Measurements from ENCODE around the gene TOX2.

TOX2 gene

DNA sequence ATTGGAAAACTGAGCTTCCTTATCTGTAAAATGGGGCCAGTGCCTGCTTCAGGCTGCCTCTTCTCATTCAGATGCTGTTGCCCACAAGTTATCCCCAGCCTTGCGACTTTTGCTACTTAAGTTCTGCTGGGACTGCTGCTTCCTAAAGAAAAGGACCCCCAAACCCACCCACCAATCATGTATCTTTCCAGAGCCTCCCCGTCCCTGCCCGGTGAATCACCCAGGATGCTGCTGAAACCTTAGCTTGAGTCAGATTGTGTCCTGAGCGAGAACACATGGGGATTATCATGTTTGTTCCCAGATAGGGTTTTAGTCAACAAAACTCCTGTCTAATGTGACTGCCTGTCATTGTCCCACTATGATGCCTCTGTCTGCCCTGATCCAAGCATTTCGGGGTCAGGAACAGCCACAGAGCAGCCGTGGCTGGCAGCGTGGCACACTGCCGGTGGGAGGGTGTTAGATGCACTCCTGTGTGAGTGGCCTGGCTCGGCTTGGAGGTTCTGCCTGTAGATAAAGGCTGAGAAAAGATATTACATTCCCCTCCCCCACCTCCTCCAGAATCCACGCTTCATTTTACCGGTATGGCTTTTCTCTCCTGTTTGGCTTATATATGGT, 79.9 kb downstream of the TOX2 start:
- no peak for DNase-seq (ENCODE audit: extremely low spot score)
- ChIA-PET POLR2A (interaction anchor here (1.0 kb wide), 1 partner anchor 8 kb away, joined by 3 read pairs; no protein-coding TSS in a partner anchor), CTCF (interaction anchor here (0.6 to 0.9 kb wide), 3 partner anchors 10 to 586 kb away, joined by 3 read pairs; no protein-coding TSS in a partner anchor)

GRCh38 chr20:43995645-43996044, 81.0 kb downstream of the TOX2 start:
- CTCF ChIA-PET = interaction anchor here (1.0 kb wide), 1 partner anchor 12 kb away, joined by 6 read pairs; no protein-coding TSS in a partner anchor
- no peak for DNase-seq (ENCODE audit: extremely low spot score)
- TF ChIP-seq ARNT (IDR thresholded peaks at IDR 0.05) = no peak
- TF ChIP-seq FOXM1 (IDR thresholded peaks at IDR 0.05; ENCODE audit: borderline replicate concordance) = no peak
- POLR2A ChIA-PET = no interaction called here

More for the DNA sequence above, 79.9 kb downstream of the TOX2 start:
- TF ChIP-seq ELF4 (IDR thresholded peaks at IDR 0.05) = no peak
- no peak for TF ChIP-seq TARDBP (IDR thresholded peaks at IDR 0.05)
- TF ChIP-seq SUZ12 (IDR thresholded peaks at IDR 0.05) = no peak
- TF ChIP-seq LEF1 (IDR thresholded peaks at IDR 0.05; ENCODE audit: borderline replicate concordance) = no peak
- no peak for TF ChIP-seq CTBP1 (IDR thresholded peaks at IDR 0.05; ENCODE audit: borderline replicate concordance)
- TF ChIP-seq L3MBTL2 (conservative IDR thresholded peaks at IDR 0.05) = no peak

GRCh38 chr20:43996240-43996930, 81.7 kb downstream of the TOX2 start:
- POLR2A ChIA-PET = no interaction called here
- no peak for DNase-seq (ENCODE audit: extremely low spot score)
- TF ChIP-seq, protein P1, sequence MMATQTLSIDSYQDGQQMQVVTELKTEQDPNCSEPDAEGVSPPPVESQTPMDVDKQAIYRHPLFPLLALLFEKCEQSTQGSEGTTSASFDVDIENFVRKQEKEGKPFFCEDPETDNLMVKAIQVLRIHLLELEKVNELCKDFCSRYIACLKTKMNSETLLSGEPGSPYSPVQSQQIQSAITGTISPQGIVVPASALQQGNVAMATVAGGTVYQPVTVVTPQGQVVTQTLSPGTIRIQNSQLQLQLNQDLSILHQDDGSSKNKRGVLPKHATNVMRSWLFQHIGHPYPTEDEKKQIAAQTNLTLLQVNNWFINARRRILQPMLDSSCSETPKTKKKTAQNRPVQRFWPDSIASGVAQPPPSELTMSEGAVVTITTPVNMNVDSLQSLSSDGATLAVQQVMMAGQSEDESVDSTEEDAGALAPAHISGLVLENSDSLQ (IDR thresholded peaks at IDR 0.05) = no peak
- TF ChIP-seq LEF1 (IDR thresholded peaks at IDR 0.05; ENCODE audit: borderline replicate concordance) (no peak), FOXK2 (IDR thresholded peaks at IDR 0.05) (no peak)
- CTCF ChIA-PET = interaction anchor here (1.0 kb wide), 1 partner anchor 13 kb away, joined by 6 read pairs; no protein-coding TSS in a partner anchor

GRCh38 chr20:43999848-44000247, 85.2 kb downstream of the TOX2 start:
- CTCF ChIA-PET = no interaction called here

GRCh38 chr20:44001667-44002596, 87.3 kb downstream of the TOX2 start:
- POLR2A ChIA-PET = interaction anchor here (1.0 kb wide), 1 partner anchor 8 kb away, joined by 3 read pairs; no protein-coding TSS in a partner anchor
- no peak for TF ChIP-seq L3MBTL2 (conservative IDR thresholded peaks at IDR 0.05)
- no peak for TF ChIP-seq ELF4 (IDR thresholded peaks at IDR 0.05)
- TF ChIP-seq SUZ12 (IDR thresholded peaks at IDR 0.05) = no peak
- TF ChIP-seq TARDBP (IDR thresholded peaks at IDR 0.05) = no peak
- TF ChIP-seq ZNF384 (IDR thresholded peaks at IDR 0.05) = no peak
- no peak for TF ChIP-seq CTBP1 (IDR thresholded peaks at IDR 0.05; ENCODE audit: borderline replicate concordance)
- TF ChIP-seq SP1 (IDR thresholded peaks at IDR 0.05) = no peak
- no peak for TF ChIP-seq LEF1 (IDR thresholded peaks at IDR 0.05; ENCODE audit: borderline replicate concordance)
- no peak for TF ChIP-seq HDGF (IDR thresholded peaks at IDR 0.05; ENCODE audit: borderline replicate concordance)
- TF ChIP-seq FOXM1 (IDR thresholded peaks at IDR 0.05; ENCODE audit: borderline replicate concordance) = no peak
- TF ChIP-seq, protein P1 (IDR thresholded peaks at IDR 0.05) = no peak
- CTCF ChIA-PET = no interaction called here
- no peak for DNase-seq (ENCODE audit: extremely low spot score)

More at GRCh38 chr20:43999848-44000247, 85.2 kb downstream of the TOX2 start:
- DNase-seq (ENCODE audit: extremely low spot score) = no peak
- POLR2A ChIA-PET = no interaction called here
- TF ChIP-seq LEF1 (IDR thresholded peaks at IDR 0.05; ENCODE audit: borderline replicate concordance) (no peak), ZNF384 (IDR thresholded peaks at IDR 0.05) (no peak)

GRCh38 chr20:44002861-44003260, 88.2 kb downstream of the TOX2 start:
- no peak for DNase-seq (ENCODE audit: extremely low spot score)
- TF ChIP-seq BHLHE40 (IDR thresholded peaks at IDR 0.05; ENCODE audit: borderline replicate concordance) (no peak), HDGF (IDR thresholded peaks at IDR 0.05; ENCODE audit: borderline replicate concordance) (no peak), L3MBTL2 (conservative IDR thresholded peaks at IDR 0.05) (no peak), SP1 (IDR thresholded peaks at IDR 0.05) (no peak), ELF4 (IDR thresholded peaks at IDR 0.05) (no peak), FOXA1 (IDR thresholded peaks at IDR 0.05) (no peak)
- CTCF ChIA-PET = interaction anchor here (0.6 kb wide), 1 partner anchor 76 kb away, joined by 3 read pairs; no protein-coding TSS in a partner anchor
- POLR2A ChIA-PET = interaction anchor here (1.0 kb wide), 1 partner anchor 9 kb away, joined by 3 read pairs; no protein-coding TSS in a partner anchor

DNA sequence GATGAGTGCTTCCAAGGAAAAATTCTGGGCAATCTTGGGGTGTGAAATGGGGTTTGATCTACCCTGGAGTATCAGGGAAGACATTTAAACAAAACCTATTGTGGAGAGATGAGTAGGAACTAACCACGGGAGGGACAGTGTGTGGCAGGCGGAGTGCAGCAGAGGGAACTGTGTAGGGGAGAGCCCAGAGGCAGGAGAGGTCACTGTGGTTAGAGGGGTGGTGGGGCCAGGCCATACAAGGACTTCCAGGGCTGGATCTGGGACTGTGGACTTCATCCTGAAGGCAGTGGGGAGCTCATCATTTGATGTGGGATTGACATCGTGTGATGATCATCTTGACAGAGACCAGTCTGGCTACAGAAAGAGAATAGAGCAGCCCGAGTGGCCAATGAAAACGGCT, 89.0 kb downstream of the TOX2 start:
- no peak for TF ChIP-seq CTBP1 (IDR thresholded peaks at IDR 0.05; ENCODE audit: borderline replicate concordance)
- DNase-seq (ENCODE audit: extremely low spot score) = no peak
- ChIA-PET POLR2A (no interaction called here), CTCF (interaction anchor here (0.6 kb wide), 2 partner anchors 75 to 159 kb away, joined by 3 read pairs; no protein-coding TSS in a partner anchor)
